Activated T-helper 1 cell treated with anti-CD3 and anti-CD28 coated beads, Interleukin-2, amount 50 U/mL, for 16 hours (primary cell): Measurements from ENCODE around the gene CLEC11A.
"Not testable (repeated sequence)": the region's sequence is repeated elsewhere in the genome, so short reads cannot be mapped to it uniquely, and the experiment has no call there.

ENCODE experiments used
- DNase-seq, 2 donors: peaks; one replicate each; pipeline ENCODE4 v3.0.0-alpha.2; 2020; ENCODE audit warnings: low read depth in 1 of 2, low spot score in 1 of 2

The CLEC11A gene

DNA sequence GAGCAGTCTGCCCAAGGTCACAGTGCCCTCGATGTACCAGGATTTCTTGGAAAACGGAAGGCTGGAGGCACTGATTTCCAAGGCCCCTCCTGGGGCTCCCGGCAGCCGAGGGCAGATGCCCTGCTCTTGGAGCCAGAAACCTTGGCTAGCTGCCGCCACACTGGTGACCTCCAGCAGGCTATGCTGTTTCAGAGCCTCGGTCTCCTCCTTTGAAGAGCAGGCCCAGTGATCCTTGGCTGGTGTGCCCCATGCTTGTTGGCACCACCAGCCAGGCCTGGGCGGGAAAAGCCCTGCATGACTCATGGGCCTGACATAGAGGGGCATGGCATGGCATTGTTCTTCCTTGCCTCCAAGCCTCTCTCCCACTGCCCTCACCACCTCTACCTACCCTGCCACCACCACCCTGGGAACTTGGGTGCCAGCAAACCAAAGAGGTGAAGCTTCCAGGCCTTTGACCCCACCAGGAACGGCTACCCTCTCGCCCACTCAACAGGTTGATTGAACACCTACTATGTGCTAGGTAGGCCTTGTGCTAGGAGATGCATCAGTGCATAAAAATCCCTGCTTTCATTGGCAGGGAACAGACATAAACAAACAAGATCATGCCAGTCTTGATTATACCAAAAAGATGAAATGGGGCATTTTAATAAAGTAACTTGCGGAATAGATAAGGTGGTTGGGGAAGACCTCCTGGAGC, 1.6 kb upstream of the CLEC11A start:
- DNase-seq: no peak

DNA sequence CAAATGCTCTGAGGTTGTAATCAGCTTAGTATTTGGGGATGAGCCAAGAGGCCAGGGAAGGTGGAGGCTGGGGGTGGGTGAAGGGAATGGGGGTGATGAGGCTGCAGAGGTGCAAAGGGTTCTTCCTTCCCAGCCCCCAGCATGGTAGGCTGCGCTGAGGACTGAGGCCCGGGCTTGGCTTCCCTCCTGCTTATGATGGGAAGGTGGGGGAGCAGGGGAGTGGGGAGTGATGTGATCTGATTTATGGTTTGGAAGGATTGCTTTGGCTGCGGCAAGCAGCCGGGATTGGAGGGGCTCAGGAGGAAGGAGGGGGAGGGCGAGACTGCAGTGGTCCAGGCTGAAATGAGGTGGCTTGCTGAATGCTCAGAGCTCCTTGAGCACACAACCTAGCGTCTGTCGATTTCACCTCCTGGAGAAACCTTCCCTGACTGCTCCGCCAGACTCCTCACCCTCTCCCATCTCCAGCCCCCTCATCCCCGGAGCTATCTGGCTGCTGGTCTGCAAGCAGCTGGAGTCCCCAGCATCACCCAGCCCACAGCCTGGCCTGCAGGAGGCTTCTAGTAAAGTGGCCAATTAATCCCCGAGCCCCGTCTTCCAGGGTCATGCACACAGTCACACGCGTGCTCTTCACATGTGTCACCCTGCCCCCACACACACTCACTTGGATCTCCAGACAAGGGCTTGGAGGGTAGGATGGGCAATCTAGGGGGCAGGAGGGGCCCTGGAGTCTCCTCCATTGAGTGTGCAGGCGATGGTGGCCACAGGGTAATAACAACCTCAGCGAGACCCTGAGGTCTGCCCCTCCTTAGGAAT, 757 bp upstream of the CLEC11A start:
- no peak for DNase-seq

DNA sequence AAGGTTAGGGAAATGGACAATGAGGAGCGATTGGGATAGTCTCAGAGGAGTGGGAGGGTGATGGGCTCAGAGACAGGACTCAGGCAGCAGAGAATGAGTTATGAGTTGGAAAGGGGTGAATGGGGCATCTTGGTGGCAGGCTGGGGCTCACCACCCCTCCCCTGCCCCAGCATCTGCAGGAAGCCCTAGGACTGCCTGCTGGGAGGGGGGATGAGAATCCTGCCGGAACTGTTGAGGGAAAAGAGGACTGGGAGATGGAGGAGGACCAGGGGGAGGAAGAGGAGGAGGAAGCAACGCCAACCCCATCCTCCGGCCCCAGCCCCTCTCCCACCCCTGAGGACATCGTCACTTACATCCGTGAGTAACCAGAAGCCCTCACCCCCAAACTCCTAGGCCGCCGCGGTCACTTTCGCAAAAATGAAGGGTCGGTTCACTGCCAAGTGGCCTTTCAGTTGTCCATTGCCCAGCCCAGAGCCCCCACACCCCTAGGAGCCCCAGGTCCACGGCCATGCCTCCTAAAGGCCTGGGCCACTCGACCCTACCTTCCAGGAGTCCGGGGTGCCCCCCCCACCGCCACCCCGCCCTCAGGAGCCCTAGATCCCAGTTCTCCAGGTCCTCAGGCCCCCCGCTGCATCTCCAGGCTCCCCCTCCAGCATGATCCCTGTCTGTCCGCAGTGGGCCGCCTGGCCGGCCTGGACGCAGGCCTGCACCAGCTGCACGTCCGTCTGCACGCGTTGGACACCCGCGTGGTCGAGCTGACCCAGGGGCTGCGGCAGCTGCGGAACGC, 764 bp downstream of the CLEC11A start:
- no peak for DNase-seq

DNA sequence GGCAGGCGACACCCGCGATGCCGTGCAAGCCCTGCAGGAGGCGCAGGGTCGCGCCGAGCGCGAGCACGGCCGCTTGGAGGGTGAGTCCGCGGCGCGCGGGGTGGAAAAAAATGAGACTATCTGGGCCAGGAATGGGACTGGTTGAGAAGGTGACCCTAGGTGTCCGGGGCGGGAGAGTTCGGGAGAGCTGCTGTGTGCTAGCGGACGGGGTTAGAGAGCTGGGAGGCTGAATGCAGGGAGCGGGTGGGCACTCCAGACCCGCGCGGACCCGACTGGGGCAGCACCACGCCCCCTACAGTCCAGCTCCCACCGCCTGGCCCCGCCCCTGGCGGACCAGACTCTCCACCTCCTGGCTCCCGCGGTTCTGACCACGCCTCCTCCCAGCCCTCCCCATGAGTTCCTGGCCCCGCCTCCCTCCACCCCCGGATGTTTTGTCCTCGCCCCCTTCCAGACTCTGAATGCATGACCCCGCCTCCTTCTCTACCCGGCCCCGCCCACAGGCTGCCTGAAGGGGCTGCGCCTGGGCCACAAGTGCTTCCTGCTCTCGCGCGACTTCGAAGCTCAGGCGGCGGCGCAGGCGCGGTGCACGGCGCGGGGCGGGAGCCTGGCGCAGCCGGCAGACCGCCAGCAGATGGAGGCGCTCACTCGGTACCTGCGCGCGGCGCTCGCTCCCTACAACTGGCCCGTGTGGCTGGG, 1.5 kb downstream of the CLEC11A start:
- DNase-seq: peak; percentile 58 to 67

DNA sequence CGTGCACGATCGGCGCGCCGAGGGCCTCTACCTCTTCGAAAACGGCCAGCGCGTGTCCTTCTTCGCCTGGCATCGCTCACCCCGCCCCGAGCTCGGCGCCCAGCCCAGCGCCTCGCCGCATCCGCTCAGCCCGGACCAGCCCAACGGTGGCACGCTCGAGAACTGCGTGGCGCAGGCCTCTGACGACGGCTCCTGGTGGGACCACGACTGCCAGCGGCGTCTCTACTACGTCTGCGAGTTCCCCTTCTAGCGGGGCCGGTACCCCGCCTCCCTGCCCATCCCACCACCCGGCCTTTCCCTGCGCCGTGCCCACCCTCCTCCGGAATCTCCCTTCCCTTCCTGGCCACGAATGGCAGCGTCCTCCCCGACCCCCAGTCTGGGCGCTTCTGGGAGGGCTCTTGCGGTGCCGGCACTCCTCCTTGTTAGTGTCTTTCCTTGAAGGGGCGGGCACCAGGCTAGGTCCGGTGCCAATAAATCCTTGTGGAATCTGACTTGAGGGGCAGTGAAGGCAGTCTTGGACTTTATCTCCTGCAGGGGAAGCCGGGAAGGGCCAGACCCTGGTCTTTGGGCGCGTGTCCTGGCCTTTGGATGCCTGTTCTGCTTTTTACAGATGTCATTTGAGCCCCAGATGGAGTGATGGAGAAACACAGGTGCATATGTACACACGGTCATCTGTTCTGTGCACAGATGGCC, 2.2 kb downstream of the CLEC11A start:
- no peak for DNase-seq

DNA sequence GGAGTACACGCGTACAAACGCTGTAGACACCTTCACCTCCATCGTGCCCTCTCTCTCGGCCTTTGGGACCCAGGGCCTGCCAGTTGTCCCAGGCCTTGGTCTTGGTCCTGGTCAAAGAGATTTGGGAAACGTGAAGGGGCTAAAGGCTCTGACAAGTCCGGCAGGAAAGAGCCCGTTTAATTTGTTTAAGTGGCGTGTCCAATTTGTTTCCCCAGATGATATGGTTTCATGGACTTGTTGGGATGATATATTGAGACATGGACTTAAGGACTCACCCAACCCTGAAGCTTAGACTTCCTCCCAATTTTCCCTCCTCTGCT, 2.7 kb downstream of the CLEC11A start:
- no peak for DNase-seq

DNA sequence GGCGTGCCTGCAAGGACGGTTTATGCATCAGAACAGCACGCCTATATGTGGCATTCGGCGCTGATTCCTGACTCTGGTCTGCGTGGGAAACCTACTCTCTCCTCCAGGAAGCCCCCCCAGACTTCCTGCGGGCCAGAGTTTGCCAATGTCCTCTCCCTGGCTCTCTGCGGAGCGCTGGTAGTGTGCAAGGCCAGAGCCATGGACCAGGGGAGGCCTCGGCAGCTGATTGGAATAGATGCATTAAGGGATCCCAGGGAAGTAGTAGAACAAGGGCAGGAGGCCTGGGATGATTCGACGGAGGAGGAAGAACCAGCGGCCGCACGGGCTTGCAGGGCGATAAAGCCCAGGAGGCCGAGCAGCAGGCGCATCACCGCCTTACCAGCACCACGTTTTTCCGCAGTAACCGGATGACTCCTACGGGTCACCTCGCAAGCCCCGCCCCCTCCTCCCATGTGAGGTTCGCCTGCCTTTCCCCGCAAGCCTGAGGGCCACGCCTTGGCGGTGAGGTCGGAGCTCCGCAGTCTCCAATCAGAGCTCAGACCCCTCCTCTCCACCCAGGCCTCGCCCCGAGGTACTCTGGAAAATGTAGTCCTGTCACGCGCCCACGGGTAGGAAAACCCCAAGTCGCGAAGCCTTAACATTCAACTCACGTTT, 5.0 kb downstream of the CLEC11A start:
- DNase-seq: no peak

DNA sequence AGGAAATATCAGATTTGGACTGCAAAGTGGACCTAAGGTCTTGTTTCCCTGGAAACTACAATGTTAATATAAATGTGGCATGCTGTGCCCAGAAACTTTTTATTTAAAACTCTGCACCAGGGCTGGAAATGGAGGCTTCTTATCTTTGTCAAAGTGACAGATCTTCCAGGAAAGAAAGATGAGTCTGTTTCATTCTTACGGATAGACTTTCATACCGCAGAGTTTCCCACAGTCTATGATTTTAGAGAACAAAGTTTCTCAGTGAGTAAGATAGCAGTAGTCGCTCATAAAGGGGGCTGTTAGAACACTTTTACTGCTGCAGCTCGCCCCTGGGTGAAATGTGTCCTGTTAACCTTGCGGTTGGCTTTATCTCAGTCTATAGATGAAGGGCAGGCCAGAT, 6.7 kb downstream of the CLEC11A start:
- no peak for DNase-seq

DNA sequence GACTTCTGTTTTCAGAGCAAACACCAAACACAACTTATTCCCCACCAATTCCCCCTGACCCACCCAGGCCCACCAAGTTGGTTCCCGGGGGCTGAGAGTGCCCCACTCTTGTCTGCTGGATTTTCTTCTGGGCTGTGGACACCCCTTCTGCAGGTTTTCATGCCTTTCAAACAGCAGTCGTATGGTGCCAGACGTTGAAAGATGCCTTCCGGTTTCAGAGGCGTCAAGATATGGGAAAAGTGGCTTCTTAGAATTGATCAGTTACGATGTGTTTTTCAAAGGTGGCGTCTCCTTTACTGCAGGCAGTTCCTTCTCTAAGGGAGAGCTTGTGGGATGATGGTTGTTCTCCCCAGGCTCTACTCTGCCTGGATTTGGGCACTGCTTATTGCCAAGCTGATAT, 12.7 kb downstream of the CLEC11A start:
- DNase-seq: no peak

DNA sequence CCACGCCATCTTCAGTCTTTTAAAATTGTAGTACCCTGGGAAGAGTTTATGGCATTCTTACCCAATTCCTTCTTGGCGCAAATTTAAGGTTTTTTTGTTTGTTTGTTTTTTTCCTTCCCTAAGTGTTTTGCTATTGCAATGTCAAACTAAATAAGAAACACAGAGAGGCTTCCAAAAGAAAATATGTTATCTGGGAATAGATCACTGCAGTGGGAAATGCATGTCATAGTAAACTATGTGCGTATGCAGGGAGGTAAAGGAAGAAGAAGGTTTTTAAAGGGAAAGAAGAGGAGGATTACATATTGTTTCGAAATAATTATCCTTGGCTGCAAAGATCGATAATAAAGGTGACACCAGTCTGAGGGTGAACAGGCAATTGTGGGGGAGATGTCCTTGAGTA, 13.2 kb downstream of the CLEC11A start:
- DNase-seq: no peak

DNA sequence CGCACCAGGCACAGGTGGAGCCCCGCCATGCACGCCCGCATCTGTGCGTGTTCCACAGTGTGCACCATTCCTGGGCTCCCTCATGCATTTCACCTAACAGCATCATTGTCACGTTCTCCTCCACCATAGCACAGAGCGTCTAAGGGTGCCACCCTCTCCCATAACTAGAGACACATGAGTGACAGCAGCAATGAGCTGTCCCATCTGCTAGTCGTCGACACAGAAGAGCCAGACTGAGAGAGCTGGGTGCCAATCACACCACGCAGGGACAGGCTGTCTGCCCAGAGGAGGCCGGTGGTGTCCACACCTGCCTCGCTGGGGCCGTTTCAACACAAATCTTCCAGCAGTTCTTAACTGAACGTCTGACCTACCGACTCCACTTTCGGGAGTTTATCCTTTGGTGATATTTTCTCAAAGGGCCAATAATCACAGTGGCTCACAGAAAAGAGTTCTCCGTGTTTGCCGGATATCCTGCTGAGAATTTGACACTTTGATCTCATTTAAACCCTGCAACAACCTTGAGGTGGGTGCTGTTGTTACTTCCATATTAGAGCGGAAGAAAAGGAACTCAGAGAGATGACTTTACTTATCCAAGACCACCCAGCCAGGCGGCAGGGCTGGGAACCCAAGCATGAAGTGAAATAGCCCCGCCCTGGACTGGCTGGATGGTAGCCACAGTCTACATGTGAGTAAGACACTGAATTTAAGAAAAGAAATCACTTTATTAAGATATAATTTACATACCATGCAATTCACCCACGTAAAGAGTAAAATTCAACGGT, 16.2 kb downstream of the CLEC11A start:
- DNase-seq: no peak

DNA sequence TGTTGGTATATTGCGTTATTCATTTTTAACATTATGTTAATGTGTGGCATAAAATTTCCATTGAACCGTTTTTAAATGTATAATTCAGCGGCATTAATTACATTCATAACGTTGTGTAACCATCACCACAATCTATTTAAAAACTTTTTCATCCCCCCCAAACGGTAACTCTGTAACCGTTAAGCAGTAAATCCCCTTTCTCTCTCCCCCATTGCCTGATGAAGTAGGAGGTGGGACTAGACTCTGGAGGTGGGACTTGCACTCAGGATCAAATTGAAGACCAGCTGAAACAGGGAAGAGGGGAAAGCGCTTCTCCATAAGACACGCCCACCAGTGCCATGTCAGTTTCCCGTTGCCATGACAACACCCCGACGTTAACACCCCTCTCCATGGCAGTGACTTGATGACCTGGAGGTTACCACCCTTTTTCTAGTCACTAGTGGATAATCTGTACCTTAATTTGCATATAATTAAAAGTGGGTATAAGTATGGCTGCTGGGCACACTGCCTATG, 16.8 kb downstream of the CLEC11A start:
- no peak for DNase-seq

DNA sequence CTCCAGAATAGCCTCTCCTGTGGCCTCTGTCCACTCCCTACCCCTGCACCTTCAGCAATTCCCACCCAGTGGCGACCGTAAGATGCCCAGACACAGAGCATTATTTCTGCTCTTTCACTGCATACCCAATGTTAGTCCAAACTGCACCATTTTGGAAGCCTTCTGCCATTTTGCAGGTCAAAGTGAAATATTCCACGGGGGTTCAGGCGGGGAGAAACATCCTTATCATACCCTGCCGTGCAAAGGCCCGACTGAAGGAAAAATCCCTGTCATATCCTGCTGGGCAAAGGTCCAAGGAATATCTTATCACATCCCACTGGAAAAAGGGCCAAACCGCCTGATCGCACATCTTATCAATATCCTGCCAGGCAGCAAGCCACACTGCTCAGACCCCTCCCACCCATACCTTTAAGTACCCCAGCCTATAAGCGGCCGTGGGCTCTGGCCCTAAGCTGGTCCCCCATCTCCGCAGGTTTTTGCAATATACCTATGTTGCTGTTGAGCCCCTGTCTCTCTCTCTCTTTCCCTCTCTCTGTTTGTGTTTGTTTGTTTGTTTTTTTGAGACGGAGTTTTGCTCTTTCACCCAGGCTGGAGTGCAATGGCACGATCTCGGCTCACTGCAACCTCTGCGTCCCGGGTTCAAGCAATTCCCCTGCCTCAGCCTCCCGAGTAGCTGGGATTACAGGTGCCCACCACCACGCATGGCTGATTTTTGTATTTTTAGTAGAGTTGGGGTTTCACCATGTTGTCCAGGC, 18.2 kb downstream of the CLEC11A start:
- DNase-seq: no peak

DNA sequence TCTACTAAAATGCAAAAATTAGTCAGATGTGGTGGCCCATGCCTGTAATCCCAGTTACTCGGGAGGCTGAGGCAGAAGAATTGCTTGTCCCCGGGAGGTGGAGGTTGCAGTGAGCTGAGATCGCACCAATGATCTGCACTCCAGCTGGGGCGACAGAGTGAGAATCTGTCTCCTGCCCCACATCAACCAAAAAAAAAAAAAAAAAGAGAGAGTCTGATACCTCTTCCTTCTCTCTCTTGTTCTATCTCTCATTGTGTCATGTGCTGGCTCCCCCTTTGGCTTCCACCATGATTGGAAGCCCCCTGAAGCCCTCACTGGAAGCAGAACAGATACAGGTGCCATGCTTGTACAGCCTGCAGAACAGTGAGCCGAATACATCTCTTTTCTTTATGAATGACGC, 20.4 kb downstream of the CLEC11A start:
- no peak for DNase-seq

DNA sequence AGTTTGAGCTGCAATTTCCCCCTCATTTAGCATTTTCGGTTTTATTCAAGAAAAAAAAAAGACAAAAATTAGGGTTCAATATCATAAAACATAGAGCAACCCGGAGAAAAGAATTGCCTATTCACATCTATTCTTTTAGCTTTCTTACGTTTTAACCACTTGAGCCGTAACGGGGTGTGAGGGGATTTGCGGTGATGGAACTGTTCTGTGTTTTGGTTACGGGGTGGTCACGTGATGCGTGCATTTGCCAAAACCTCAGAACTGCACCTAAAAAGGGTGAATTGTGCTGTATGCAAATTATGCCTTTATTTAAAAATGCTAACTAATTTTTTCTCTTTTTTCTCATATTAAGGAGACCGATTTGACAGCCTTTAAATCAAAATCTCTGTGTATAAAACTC, 22.1 kb downstream of the CLEC11A start:
- no peak for DNase-seq

DNA sequence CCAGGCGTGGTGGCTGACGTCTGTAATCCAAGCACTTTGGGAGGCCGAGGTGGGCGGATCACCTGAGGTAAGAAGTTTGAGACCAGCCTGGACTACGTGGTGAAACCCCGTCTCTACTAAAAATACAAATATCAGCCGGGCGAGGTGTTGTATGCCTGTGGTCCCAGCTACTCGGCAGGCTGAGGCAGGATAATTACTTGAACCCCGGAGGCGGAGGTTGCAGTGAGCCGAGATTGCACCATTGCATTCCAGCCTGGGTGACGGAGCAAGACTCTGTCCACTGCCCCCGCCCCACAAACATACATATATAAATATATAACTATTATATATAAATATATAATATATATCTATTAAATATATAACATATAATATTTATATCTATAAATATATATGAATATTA, 24.0 kb downstream of the CLEC11A start:
- DNase-seq: not testable (repeated sequence)

DNA sequence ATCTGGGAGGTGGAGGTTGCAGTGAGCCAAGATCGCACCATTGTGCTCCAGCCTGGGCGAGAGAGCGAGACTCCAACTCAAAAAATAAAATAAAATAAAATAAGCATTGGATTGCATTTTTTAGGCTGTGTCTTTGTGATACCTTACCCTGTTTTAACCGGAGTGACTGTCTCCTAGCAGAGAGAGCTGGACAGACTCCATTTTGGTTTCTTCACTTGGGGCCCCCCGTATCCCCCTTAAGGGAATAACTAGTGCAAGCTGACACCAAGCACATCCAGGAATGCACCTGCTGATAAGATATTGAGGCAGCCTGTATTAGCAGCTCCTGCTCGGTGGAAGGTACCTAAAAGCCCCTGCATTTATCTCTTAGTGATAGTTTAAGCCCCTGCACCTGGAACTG, 26.3 kb downstream of the CLEC11A start:
- DNase-seq: no peak

DNA sequence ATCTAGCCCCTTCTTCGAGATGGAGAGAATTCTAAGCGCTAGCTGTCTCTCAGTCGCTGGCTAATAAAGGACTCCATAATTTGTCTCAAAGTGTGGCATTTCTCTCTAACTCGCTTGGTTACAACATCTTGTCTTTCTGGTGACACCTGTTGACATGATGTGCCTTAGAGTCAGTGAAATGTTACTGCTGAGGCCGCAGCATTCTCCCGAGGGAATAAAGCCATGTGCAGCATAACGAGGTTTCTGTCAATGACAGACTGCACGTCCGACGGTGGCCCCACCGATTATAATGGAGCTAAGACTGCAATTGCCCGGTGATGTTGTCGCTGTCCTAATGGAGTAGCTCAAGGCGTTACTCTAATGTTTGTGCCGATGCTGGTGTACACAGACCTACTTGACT, 26.8 kb downstream of the CLEC11A start:
- no peak for DNase-seq

DNA sequence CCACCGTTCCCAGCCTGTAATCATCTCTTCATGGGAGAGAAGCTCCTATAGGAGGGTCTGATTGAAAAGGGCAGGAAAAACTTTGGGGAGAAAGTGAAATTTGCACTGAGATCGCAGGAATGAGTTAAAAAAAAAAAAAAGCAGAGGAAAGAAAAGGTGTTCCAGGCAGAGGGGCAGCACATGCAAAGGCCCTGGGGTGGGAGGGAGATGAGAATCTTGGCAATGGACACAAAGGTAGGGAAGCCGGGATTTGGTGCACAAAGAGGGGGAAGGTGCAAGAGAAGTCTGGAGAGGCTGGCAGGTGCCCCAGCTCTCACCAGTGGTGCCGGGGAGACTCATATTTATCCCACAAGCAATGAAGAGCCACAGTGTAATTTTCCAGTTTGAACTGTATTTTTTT, 30.7 kb downstream of the CLEC11A start:
- no peak for DNase-seq
